ENCODE measurements around the gene S100PBP.

DNA sequence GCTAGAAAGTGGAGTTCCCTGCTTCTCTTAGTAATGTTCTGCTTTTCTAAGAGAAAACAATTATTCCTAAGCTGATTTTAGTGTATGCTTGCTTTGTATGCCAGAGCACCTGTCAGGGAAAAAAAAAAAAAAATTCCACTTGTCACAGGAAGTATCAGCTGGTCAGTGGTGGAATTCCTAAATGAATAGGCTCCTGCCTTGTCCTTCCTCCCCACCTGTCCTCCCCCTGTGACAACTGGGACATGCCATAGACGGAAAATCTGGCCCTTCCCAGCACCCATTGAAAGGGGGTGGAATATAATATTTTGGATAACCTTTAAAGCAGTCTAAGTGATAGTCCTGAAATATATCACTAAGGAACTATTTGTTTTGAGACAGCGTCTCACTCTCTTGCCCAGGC is 42.5 kb downstream of the S100PBP start:
- no peak for TF ChIP-seq ESRRA (IDR thresholded peaks at IDR 0.05; ENCODE audit: borderline replicate concordance, low read length)
- TF ChIP-seq, protein P1, sequence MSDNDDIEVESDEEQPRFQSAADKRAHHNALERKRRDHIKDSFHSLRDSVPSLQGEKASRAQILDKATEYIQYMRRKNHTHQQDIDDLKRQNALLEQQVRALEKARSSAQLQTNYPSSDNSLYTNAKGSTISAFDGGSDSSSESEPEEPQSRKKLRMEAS (IDR thresholded peaks at IDR 0.05), result no peak
- no peak for TF ChIP-seq CHD2 (IDR thresholded peaks at IDR 0.05; ENCODE audit: low read length, partially characterized antibody)
- TF ChIP-seq, protein P2, sequence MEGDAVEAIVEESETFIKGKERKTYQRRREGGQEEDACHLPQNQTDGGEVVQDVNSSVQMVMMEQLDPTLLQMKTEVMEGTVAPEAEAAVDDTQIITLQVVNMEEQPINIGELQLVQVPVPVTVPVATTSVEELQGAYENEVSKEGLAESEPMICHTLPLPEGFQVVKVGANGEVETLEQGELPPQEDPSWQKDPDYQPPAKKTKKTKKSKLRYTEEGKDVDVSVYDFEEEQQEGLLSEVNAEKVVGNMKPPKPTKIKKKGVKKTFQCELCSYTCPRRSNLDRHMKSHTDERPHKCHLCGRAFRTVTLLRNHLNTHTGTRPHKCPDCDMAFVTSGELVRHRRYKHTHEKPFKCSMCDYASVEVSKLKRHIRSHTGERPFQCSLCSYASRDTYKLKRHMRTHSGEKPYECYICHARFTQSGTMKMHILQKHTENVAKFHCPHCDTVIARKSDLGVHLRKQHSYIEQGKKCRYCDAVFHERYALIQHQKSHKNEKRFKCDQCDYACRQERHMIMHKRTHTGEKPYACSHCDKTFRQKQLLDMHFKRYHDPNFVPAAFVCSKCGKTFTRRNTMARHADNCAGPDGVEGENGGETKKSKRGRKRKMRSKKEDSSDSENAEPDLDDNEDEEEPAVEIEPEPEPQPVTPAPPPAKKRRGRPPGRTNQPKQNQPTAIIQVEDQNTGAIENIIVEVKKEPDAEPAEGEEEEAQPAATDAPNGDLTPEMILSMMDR (IDR thresholded peaks at IDR 0.05), result no peak
- no peak for TF ChIP-seq CEBPB (IDR thresholded peaks at IDR 0.05)
- no peak for TF ChIP-seq POLR2A (IDR thresholded peaks at IDR 0.05; ENCODE audit: low read length)
- TF ChIP-seq, protein P3, sequence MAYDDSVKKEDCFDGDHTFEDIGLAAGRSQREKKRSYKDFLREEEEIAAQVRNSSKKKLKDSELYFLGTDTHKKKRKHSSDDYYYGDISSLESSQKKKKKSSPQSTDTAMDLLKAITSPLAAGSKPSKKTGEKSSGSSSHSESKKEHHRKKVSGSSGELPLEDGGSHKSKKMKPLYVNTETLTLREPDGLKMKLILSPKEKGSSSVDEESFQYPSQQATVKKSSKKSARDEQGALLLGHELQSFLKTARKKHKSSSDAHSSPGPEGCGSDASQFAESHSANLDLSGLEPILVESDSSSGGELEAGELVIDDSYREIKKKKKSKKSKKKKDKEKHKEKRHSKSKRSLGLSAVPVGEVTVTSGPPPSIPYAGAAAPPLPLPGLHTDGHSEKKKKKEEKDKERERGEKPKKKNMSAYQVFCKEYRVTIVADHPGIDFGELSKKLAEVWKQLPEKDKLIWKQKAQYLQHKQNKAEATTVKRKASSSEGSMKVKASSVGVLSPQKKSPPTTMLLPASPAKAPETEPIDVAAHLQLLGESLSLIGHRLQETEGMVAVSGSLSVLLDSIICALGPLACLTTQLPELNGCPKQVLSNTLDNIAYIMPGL (CRISPR knock-in tag; IDR thresholded peaks at IDR 0.05; ENCODE audit: borderline replicate concordance), result no peak
- no peak for TF ChIP-seq EP300 (IDR thresholded peaks at IDR 0.05)
- TF ChIP-seq, protein P4, sequence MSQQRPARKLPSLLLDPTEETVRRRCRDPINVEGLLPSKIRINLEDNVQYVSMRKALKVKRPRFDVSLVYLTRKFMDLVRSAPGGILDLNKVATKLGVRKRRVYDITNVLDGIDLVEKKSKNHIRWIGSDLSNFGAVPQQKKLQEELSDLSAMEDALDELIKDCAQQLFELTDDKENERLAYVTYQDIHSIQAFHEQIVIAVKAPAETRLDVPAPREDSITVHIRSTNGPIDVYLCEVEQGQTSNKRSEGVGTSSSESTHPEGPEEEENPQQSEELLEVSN (IDR thresholded peaks at IDR 0.05; ENCODE audit: borderline replicate concordance, low read depth), result no peak

All from A549 (cell line).